ENCODE results near the gene SAMD10.

SAMD10 gene

DNA sequence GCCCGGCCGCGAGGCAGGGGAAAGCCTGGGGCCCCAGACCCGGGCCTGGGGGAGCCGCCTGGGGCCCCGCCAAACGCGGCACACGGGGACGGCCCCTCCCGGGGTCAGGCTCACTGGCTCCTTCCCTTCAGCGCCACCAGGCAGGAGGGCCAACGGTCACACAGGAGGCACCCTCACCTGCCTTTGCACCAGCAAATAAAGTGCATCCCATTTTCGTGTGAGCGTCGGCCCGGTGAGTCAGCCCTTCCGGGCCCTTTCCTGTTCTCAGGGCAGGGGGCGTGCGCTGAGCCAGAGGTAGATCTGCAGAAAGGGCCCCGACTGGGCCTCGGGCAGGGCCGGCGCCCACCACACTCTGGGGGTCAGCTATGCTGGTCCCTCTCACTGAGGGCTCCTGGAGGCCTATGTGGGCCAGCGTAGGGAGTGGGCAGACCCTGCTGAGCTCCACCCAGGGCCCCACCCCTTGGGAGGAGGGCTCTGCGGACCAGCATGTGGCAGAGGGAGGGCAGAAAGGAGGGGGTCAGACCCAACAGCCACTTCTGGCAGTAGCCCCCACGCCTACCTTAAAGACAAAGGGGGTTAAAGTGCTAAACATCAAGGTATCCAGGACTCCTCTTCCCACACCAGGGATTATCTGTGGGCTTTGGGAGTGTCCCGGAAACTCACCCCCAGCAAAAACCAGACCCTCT is 22.3 kb downstream of the SAMD10 start (continued):
- peak; percentile 93 for TF ChIP-seq ZSCAN30 (tag by site-specific recombination; IDR thresholded peaks at IDR 0.05)
- TF ChIP-seq, protein P1, sequence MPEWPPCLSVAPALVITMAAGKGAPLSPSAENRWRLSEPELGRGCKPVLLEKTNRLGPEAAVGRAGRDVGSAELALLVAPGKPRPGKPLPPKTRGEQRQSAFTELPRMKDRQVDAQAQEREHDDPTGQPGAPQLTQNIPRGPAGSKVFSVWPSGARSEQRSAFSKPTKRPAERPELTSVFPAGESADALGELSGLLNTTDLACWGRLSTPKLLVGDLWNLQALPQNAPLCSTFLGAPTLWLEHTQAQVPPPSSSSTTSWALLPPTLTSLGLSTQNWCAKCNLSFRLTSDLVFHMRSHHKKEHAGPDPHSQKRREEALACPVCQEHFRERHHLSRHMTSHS (tag by site-specific recombination; IDR thresholded peaks at IDR 0.05), result no peak
- 0 out of 2 replicates have a peak, but pooled peaks have one; percentile 16 for TF ChIP-seq ZNF76 (tag by site-specific recombination; IDR thresholded peaks at IDR 0.05; ENCODE audit: borderline replicate concordance, low read depth)
- TF ChIP-seq PATZ1 (tag by site-specific recombination; IDR thresholded peaks at IDR 0.05), result peak; percentile 71
- no peak for TF ChIP-seq ZNF621 (tag by site-specific recombination; IDR thresholded peaks at IDR 0.05)
- no peak for TF ChIP-seq ZNF501 (tag by site-specific recombination; IDR thresholded peaks at IDR 0.05)
- no peak for TF ChIP-seq ZNF830 (tag by site-specific recombination; IDR thresholded peaks at IDR 0.05; ENCODE audit: low read depth)
- no peak for TF ChIP-seq ZNF518A (tag by site-specific recombination; conservative IDR thresholded peaks at IDR 0.05; ENCODE audit: low read depth)
- no peak for TF ChIP-seq ZNF146 (tag by site-specific recombination; IDR thresholded peaks at IDR 0.05)
- peak; percentile 95 for TF ChIP-seq SP3 (tag by site-specific recombination; IDR thresholded peaks at IDR 0.05)
- TF ChIP-seq ZSCAN16 (tag by site-specific recombination; IDR thresholded peaks at IDR 0.05), result no peak
- peak; percentile 69; the same call in 1 of the 2 replicates for TF ChIP-seq ZBTB48 (tag by site-specific recombination; IDR thresholded peaks at IDR 0.05)
- no peak for TF ChIP-seq MZF1 (tag by site-specific recombination; IDR thresholded peaks at IDR 0.05; ENCODE audit: borderline replicate concordance)
- peak; percentile 11; the same call in 1 of the 2 replicates for TF ChIP-seq ZFP69B (tag by site-specific recombination; IDR thresholded peaks at IDR 0.05)
- no peak for TF ChIP-seq ZNF324 (tag by site-specific recombination; IDR thresholded peaks at IDR 0.05)
- TF ChIP-seq ZNF157 (tag by site-specific recombination; IDR thresholded peaks at IDR 0.05), result no peak
- no peak for TF ChIP-seq ZNF792 (tag by site-specific recombination; IDR thresholded peaks at IDR 0.05)
- 0 out of 2 replicates have a peak, but pooled peaks have one; percentile 26 for TF ChIP-seq ZNF391 (tag by site-specific recombination; IDR thresholded peaks at IDR 0.05; ENCODE audit: borderline replicate concordance, low read depth)
- no peak for TF ChIP-seq ZNF548 (tag by site-specific recombination; IDR thresholded peaks at IDR 0.05)
- 0 out of 2 replicates have a peak, but pooled peaks have one; percentile 16 for TF ChIP-seq ZNF639 (tag by site-specific recombination; IDR thresholded peaks at IDR 0.05)
- TF ChIP-seq, protein P2, sequence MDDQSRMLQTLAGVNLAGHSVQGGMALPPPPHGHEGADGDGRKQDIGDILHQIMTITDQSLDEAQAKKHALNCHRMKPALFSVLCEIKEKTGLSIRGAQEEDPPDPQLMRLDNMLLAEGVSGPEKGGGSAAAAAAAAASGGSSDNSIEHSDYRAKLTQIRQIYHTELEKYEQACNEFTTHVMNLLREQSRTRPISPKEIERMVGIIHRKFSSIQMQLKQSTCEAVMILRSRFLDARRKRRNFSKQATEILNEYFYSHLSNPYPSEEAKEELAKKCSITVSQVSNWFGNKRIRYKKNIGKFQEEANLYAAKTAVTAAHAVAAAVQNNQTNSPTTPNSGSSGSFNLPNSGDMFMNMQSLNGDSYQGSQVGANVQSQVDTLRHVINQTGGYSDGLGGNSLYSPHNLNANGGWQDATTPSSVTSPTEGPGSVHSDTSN (CRISPR knock-in tag; IDR thresholded peaks at IDR 0.05), result no peak
- TF ChIP-seq SETDB1 (IDR thresholded peaks at IDR 0.05; ENCODE audit: insufficient read length, low read length), result no peak
- 0 out of 2 replicates have a peak, but pooled peaks have one; percentile 42 for TF ChIP-seq ZNF121 (tag by site-specific recombination; IDR thresholded peaks at IDR 0.05)
- TF ChIP-seq ZNF398 (tag by site-specific recombination; IDR thresholded peaks at IDR 0.05), result peak; percentile 72; the same call in 1 of the 2 replicates
- TF ChIP-seq ELK4 (IDR thresholded peaks at IDR 0.05; ENCODE audit: borderline replicate concordance, low read depth, low read length), result no peak
